Measurements from ENCODE around the gene GPC2.
"Not testable (repeated sequence)": the region's sequence is repeated elsewhere in the genome, so short reads cannot be mapped to it uniquely, and the experiment has no call there.

The GPC2 gene

GRCh38 chr7:100177045-100178001 lies at the start of gene GPC2, which contains the start of gene STAG3:
Gene GPC2 (minus strand): TSS chr7:100177381. CDS start chr7:100177199, 182 bp downstream.
Gene STAG3 (plus strand): TSS chr7:100177918. CDS start chr7:100180557, 2,639 bp downstream.
- peaks cover 7% of the 10 kb centered on the region for H3K36me3 ChIP-seq (ENCODE audit: control insufficient read depth, insufficient read depth, low read length)
- no peak within 1 kb of the TSS for H3K9ac ChIP-seq (ENCODE audit: low read depth, low read length)
- peaks cover 11% of the 10 kb centered on the region for H3K27me3 ChIP-seq (ENCODE audit: control insufficient read depth, insufficient read depth, low read length)
- H3K9me3 ChIP-seq (ENCODE audit: control insufficient read depth, insufficient read depth, low read length) = no peaks in the 10 kb centered on the region
- H3K4me3 ChIP-seq (ENCODE audit: low read depth, low read length) = peak within 1 kb of the TSS; percentile 93
- H3K4me1 ChIP-seq (ENCODE audit: control insufficient read depth, insufficient read depth, low read length) = peaks cover 3% of the 10 kb centered on the region

- not testable (repeated sequence) for H3K9ac ChIP-seq (ENCODE audit: low read depth, low read length); H3K9me3 ChIP-seq (ENCODE audit: control insufficient read depth, insufficient read depth, low read length); H3K27me3 ChIP-seq (ENCODE audit: control insufficient read depth, insufficient read depth, low read length); H3K4me1 ChIP-seq (ENCODE audit: control insufficient read depth, insufficient read depth, low read length); H3K4me3 ChIP-seq (ENCODE audit: low read depth, low read length)
- H3K36me3 ChIP-seq (ENCODE audit: control insufficient read depth, insufficient read depth, low read length) = peaks cover 19% of the 10 kb centered on the region
Measured at GRCh38 chr7:100224891-100225290, 47.7 kb upstream of the GPC2 start.

GRCh38 chr7:100223376-100223927 lies 46.3 kb upstream of the GPC2 start:
- not testable (repeated sequence) for H3K9me3 ChIP-seq (ENCODE audit: control insufficient read depth, insufficient read depth, low read length); H3K4me1 ChIP-seq (ENCODE audit: control insufficient read depth, insufficient read depth, low read length); H3K9ac ChIP-seq (ENCODE audit: low read depth, low read length); H3K4me3 ChIP-seq (ENCODE audit: low read depth, low read length); H3K27me3 ChIP-seq (ENCODE audit: control insufficient read depth, insufficient read depth, low read length)
- H3K36me3 ChIP-seq (ENCODE audit: control insufficient read depth, insufficient read depth, low read length) = peaks cover 19% of the 10 kb centered on the region

GRCh38 chr7:100222445-100223132 lies 45.4 kb upstream of the GPC2 start:
- Histone ChIP-seq H3K4me1 (ENCODE audit: control insufficient read depth, insufficient read depth, low read length) (no peaks in the 10 kb centered on the region), H3K9me3 (ENCODE audit: control insufficient read depth, insufficient read depth, low read length) (no peaks in the 10 kb centered on the region), H3K36me3 (ENCODE audit: control insufficient read depth, insufficient read depth, low read length) (peaks cover 19% of the 10 kb centered on the region), H3K4me3 (ENCODE audit: low read depth, low read length) (no peak overlapping the region), H3K27me3 (ENCODE audit: control insufficient read depth, insufficient read depth, low read length) (no peaks in the 10 kb centered on the region), H3K9ac (ENCODE audit: low read depth, low read length) (no peak overlapping the region)

- H3K36me3 ChIP-seq (ENCODE audit: control insufficient read depth, insufficient read depth, low read length) = peaks cover 19% of the 10 kb centered on the region
- H3K9ac ChIP-seq (ENCODE audit: low read depth, low read length) = no peak overlapping the region
- H3K9me3 ChIP-seq (ENCODE audit: control insufficient read depth, insufficient read depth, low read length) = no peaks in the 10 kb centered on the region
- H3K4me3 ChIP-seq (ENCODE audit: low read depth, low read length) = no peak overlapping the region
- no peaks in the 10 kb centered on the region for H3K27me3 ChIP-seq (ENCODE audit: control insufficient read depth, insufficient read depth, low read length)
- no peaks in the 10 kb centered on the region for H3K4me1 ChIP-seq (ENCODE audit: control insufficient read depth, insufficient read depth, low read length)
Measured at GRCh38 chr7:100221767-100222444, 44.7 kb upstream of the GPC2 start.

- H3K9ac ChIP-seq (ENCODE audit: low read depth, low read length) = no peak overlapping the region
- peaks cover 19% of the 10 kb centered on the region for H3K36me3 ChIP-seq (ENCODE audit: control insufficient read depth, insufficient read depth, low read length)
- H3K4me3 ChIP-seq (ENCODE audit: low read depth, low read length) = no peak overlapping the region
- no peaks in the 10 kb centered on the region for H3K27me3 ChIP-seq (ENCODE audit: control insufficient read depth, insufficient read depth, low read length)
- no peaks in the 10 kb centered on the region for H3K9me3 ChIP-seq (ENCODE audit: control insufficient read depth, insufficient read depth, low read length)
- H3K4me1 ChIP-seq (ENCODE audit: control insufficient read depth, insufficient read depth, low read length) = no peaks in the 10 kb centered on the region
Measured at GRCh38 chr7:100221231-100221718, 44.1 kb upstream of the GPC2 start.

GRCh38 chr7:100220586-100221230 lies 43.5 kb upstream of the GPC2 start:
- no peak overlapping the region for H3K9ac ChIP-seq (ENCODE audit: low read depth, low read length)
- H3K4me3 ChIP-seq (ENCODE audit: low read depth, low read length) = no peak overlapping the region
- no peaks in the 10 kb centered on the region for H3K9me3 ChIP-seq (ENCODE audit: control insufficient read depth, insufficient read depth, low read length)
- H3K4me1 ChIP-seq (ENCODE audit: control insufficient read depth, insufficient read depth, low read length) = no peaks in the 10 kb centered on the region
- H3K27me3 ChIP-seq (ENCODE audit: control insufficient read depth, insufficient read depth, low read length) = peaks cover 4% of the 10 kb centered on the region
- peaks cover 19% of the 10 kb centered on the region for H3K36me3 ChIP-seq (ENCODE audit: control insufficient read depth, insufficient read depth, low read length)

GRCh38 chr7:100219801-100220585 lies 42.8 kb upstream of the GPC2 start, which contains the start of gene PVRIG:
Gene PVRIG (plus strand): TSS chr7:100219949. CDS start chr7:100219971, 22 bp downstream.
- H3K4me1 ChIP-seq (ENCODE audit: control insufficient read depth, insufficient read depth, low read length); H3K27me3 ChIP-seq (ENCODE audit: control insufficient read depth, insufficient read depth, low read length); H3K4me3 ChIP-seq (ENCODE audit: low read depth, low read length); H3K9ac ChIP-seq (ENCODE audit: low read depth, low read length); H3K9me3 ChIP-seq (ENCODE audit: control insufficient read depth, insufficient read depth, low read length): not testable (repeated sequence)
- H3K36me3 ChIP-seq (ENCODE audit: control insufficient read depth, insufficient read depth, low read length) = peaks cover 19% of the 10 kb centered on the region

- H3K27me3 ChIP-seq (ENCODE audit: control insufficient read depth, insufficient read depth, low read length) = peaks cover 4% of the 10 kb centered on the region
- no peaks in the 10 kb centered on the region for H3K4me1 ChIP-seq (ENCODE audit: control insufficient read depth, insufficient read depth, low read length)
- H3K4me3 ChIP-seq (ENCODE audit: low read depth, low read length) = no peak overlapping the region
- no peak overlapping the region for H3K9ac ChIP-seq (ENCODE audit: low read depth, low read length)
- H3K36me3 ChIP-seq (ENCODE audit: control insufficient read depth, insufficient read depth, low read length) = peaks cover 19% of the 10 kb centered on the region
- no peaks in the 10 kb centered on the region for H3K9me3 ChIP-seq (ENCODE audit: control insufficient read depth, insufficient read depth, low read length)
Measured at GRCh38 chr7:100219271-100219737, 42.1 kb upstream of the GPC2 start.

GRCh38 chr7:100217934-100218333 lies 40.8 kb upstream of the GPC2 start:
- H3K36me3 ChIP-seq (ENCODE audit: control insufficient read depth, insufficient read depth, low read length) = peaks cover 11% of the 10 kb centered on the region
- H3K27me3 ChIP-seq (ENCODE audit: control insufficient read depth, insufficient read depth, low read length) = peaks cover 11% of the 10 kb centered on the region
- H3K4me1 ChIP-seq (ENCODE audit: control insufficient read depth, insufficient read depth, low read length); H3K4me3 ChIP-seq (ENCODE audit: low read depth, low read length); H3K9me3 ChIP-seq (ENCODE audit: control insufficient read depth, insufficient read depth, low read length); H3K9ac ChIP-seq (ENCODE audit: low read depth, low read length): not testable (repeated sequence)

Data from iPS-15b (cell line).